SK-N-SH (cell line): ENCODE data around the gene BCAS3. TPM values are rescaled to one million over a fixed set of nuclear protein-coding genes. Genes with fewer than 3 reads are reported as not detected.

ENCODE experiments used
- CTCF ChIA-PET: fragments of 300-600, 350-600 bp; formaldehyde crosslinking; extraction: SDS; loops from one replicate; lab custom pipeline; 2021; lab: Yijun Ruan, JAX
- POLR2A ChIA-PET: fragments of 350-600 bp; sonication (Branson Sonifier 250); formaldehyde crosslinking; extraction: SDS; loops from one replicate; lab custom pipeline; 2020; ENCODE audit warnings: antibody characterized with exemption, inconsistent platforms; lab: Yijun Ruan, JAX
- DNase-seq: peaks from one replicate; pipeline ENCODE4 v3.0.0; 2012
- H2AFZ ChIP-seq: fragments of 200-600 bp; sonication (generic); 2 replicates; pipeline ENCODE4 v1.8.1; 2016; ENCODE audit warnings: antibody characterized with exemption, mild to moderate bottlenecking, low read depth
- H3F3A ChIP-seq: fragments of 200-600 bp; sonication (generic); replicated peaks from 2 replicates; pipeline ENCODE3; 2016; ENCODE audit warnings: antibody characterized with exemption, mild to moderate bottlenecking; ENCODE audit not compliant: insufficient read depth
- H3K27ac ChIP-seq, 2 experiments: fragments of 200-500 bp in 1 of 2; fragments of 200-600 bp in 1 of 2; sonication (Bioruptor generic) in 1 of 2; sonication (generic), shearing (Covaris generic) in 1 of 2; 2 replicates each; pipeline versions ENCODE4 v1.5.1 to v1.6.1; 2014 to 2016; ENCODE audit warnings: low read depth in 2 of 2, inconsistent platforms in 1 of 2, low read length in 1 of 2, mild to moderate bottlenecking in 1 of 2, mixed read lengths in 1 of 2
- H3K27me3 ChIP-seq: fragments of 200-600 bp; sonication (generic), shearing (Covaris generic); 2 replicates; pipeline ENCODE4 v1.6.1; 2016; ENCODE audit warnings: mixed run types; ENCODE audit not compliant: insufficient read depth
- H3K36me3 ChIP-seq, 2 experiments: fragments of 200-500 bp in 1 of 2; fragments of 200-600 bp in 1 of 2; sonication (Bioruptor generic) in 1 of 2; sonication (generic) in 1 of 2; replicated peaks in 1 of 2; 2 replicates each; pipeline versions ENCODE3 to v1.5.1; 2014 to 2016; ENCODE audit warnings: low read length in 1 of 2, mild to moderate bottlenecking in 1 of 2; ENCODE audit not compliant: insufficient read depth in 2 of 2, control insufficient read depth in 1 of 2
- H3K4me1 ChIP-seq, 2 experiments: fragments of 200-500 bp in 1 of 2; fragments of 200-600 bp in 1 of 2; sonication (Bioruptor generic) in 1 of 2; sonication (generic), shearing (Covaris generic) in 1 of 2; 2 replicates each; pipeline versions ENCODE4 v1.5.1 to v1.6.1; 2014 to 2016; ENCODE audit warnings: low read depth in 1 of 2, low read length in 1 of 2, mixed run types in 1 of 2; ENCODE audit not compliant: insufficient read depth in 2 of 2, control insufficient read depth in 1 of 2
- H3K4me2 ChIP-seq: fragments of 200-600 bp; sonication (generic), shearing (Covaris generic); 2 replicates; pipeline ENCODE4 v1.6.1; 2017; ENCODE audit warnings: mixed run types
- H3K4me3 ChIP-seq, 2 experiments: fragments of 200-500 bp in 1 of 2; fragments of 200-600 bp in 1 of 2; sonication (Bioruptor generic) in 1 of 2; sonication (generic), shearing (Covaris generic) in 1 of 2; 2 replicates each; pipeline versions ENCODE4 v1.5.1 to v1.8.1; 2014 to 2016; ENCODE audit warnings: low read depth in 2 of 2, inconsistent platforms in 1 of 2, low read length in 1 of 2, mild to moderate bottlenecking in 1 of 2, mixed read lengths in 1 of 2, moderate library complexity in 1 of 2
- H3K79me2 ChIP-seq: fragments of 200-600 bp; sonication (generic); 2 replicates; pipeline ENCODE4 v1.8.1; 2017; ENCODE audit warnings: mild to moderate bottlenecking; ENCODE audit not compliant: insufficient read depth
- H3K9ac ChIP-seq: fragments of 200-600 bp; sonication (generic); 2 replicates; pipeline ENCODE4 v1.6.1; 2017; ENCODE audit warnings: mixed run types
- H3K9me2 ChIP-seq: fragments of 200-600 bp; sonication (generic); 2 replicates; pipeline ENCODE4 v1.6.1; 2017; ENCODE audit warnings: mixed run types
- H3K9me3 ChIP-seq: fragments of 200-600 bp; sonication (generic); 2 replicates; pipeline ENCODE4 v1.6.1; 2017; ENCODE audit warnings: mixed run types, mild to moderate bottlenecking, moderate library complexity
- H4K20me1 ChIP-seq: fragments of 200-600 bp; sonication (generic); 2 replicates; pipeline ENCODE4 v1.6.1; 2017; ENCODE audit warnings: mild to moderate bottlenecking, mixed run types; ENCODE audit not compliant: insufficient read depth
- ELF1 ChIP-seq: IDR thresholded peaks from 2 replicates; pipeline ENCODE4 v1.4.0; 2012
- EP300 ChIP-seq, 2 experiments: IDR thresholded peaks; 2 replicates each; pipeline versions ENCODE4 v1.4.0 to v1.6.1; 2012; ENCODE audit warnings: borderline replicate concordance in 1 of 2, low read depth in 1 of 2, low read length in 1 of 2
- FOSL2 ChIP-seq: IDR thresholded peaks from 2 replicates; pipeline ENCODE4 v1.4.0; 2012; ENCODE audit warnings: low read depth, mild to moderate bottlenecking, moderate library complexity, borderline replicate concordance
- FOXJ3 ChIP-seq: sonication (generic); formaldehyde crosslinking; IDR thresholded peaks from 2 replicates; pipeline ENCODE4 v1.5.1; 2020; ENCODE audit warnings: mild to moderate bottlenecking, missing genetic modification reagents
- FOXM1 ChIP-seq: IDR thresholded peaks from 2 replicates; pipeline ENCODE4 v1.4.0; 2012; ENCODE audit warnings: low read depth, mild to moderate bottlenecking
- JUND ChIP-seq: IDR thresholded peaks from 2 replicates; pipeline ENCODE4 v1.4.0; 2012
- MEF2A ChIP-seq: IDR thresholded peaks from 2 replicates; pipeline ENCODE4 v1.4.0; 2012; ENCODE audit warnings: low read depth, borderline replicate concordance
- MXI1 ChIP-seq: IDR thresholded peaks from 2 replicates; pipeline ENCODE4 v1.6.1; 2012; ENCODE audit warnings: mild to moderate bottlenecking, low read depth, low read length, improper control_type of control experiment
- NFIC ChIP-seq: IDR thresholded peaks from 2 replicates; pipeline ENCODE4 v1.4.0; 2012; ENCODE audit warnings: borderline replicate concordance
- NRF1 ChIP-seq: IDR thresholded peaks from 2 replicates; pipeline ENCODE4 v1.6.1; 2012; ENCODE audit warnings: low read depth, mild to moderate bottlenecking, low read length
- RFX5 ChIP-seq: IDR thresholded peaks from 2 replicates; pipeline ENCODE4 v1.6.1; 2012; ENCODE audit warnings: mild to moderate bottlenecking, improper control_type of control experiment, low read length
- RXRA ChIP-seq: IDR thresholded peaks from 2 replicates; pipeline ENCODE4 v1.4.0; 2012; ENCODE audit warnings: low read depth, mild to moderate bottlenecking, borderline replicate concordance
- SIN3A ChIP-seq: IDR thresholded peaks from 2 replicates; pipeline ENCODE4 v1.6.1; 2012; ENCODE audit warnings: low read depth, mild to moderate bottlenecking, low read length, moderate library complexity, borderline replicate concordance
- SMC3 ChIP-seq: IDR thresholded peaks from 2 replicates; pipeline ENCODE4 v1.6.1; 2012; ENCODE audit warnings: low read depth, low read length, improper control_type of control experiment
- TAF1 ChIP-seq: IDR thresholded peaks from 2 replicates; pipeline ENCODE4 v1.6.1; 2012; ENCODE audit warnings: low read depth, mild to moderate bottlenecking, low read length, moderate library complexity, borderline replicate concordance
- TCF12 ChIP-seq: IDR thresholded peaks from 2 replicates; pipeline ENCODE4 v1.4.0; 2012
- YY1 ChIP-seq: IDR thresholded peaks from 2 replicates; pipeline ENCODE4 v1.4.0; 2012; ENCODE audit warnings: low read depth, mild to moderate bottlenecking
- WGBS: methylation state at CpG from one replicate; pipeline ENCODE4 v1.1.6; 2017; ENCODE audit warnings: low lambda C conversion rate; 5-methylcytosine and 5-hydroxymethylcytosine counted together
- polyA plus RNA-seq, 3 experiments: library from polyadenylated mRNA; depleted of rRNA; stranded (reverse); fragments of >200 nt; gene quantifications; 2 replicates each; pipeline ENCODE4 v1.2.3, GENCODE V29; 2012
- TF ChIP-seq, protein P1 (sequence below): IDR thresholded peaks from 2 replicates; pipeline ENCODE4 v1.4.0; 2012; ENCODE audit warnings: low read depth
- TF ChIP-seq, protein P2 (sequence below): IDR thresholded peaks from 2 replicates; pipeline ENCODE4 v1.6.1; 2012; ENCODE audit warnings: mild to moderate bottlenecking, low read depth, low read length, moderate library complexity
- TF ChIP-seq, protein P3 (sequence below): IDR thresholded peaks from 2 replicates; pipeline ENCODE4 v1.4.0; 2012; ENCODE audit warnings: low read depth, borderline replicate concordance

The BCAS3 gene
- polyA plus RNA-seq, 1 of the 3 experiments (the other 2 are of a cell fraction) = 5.9 TPM

DNA sequence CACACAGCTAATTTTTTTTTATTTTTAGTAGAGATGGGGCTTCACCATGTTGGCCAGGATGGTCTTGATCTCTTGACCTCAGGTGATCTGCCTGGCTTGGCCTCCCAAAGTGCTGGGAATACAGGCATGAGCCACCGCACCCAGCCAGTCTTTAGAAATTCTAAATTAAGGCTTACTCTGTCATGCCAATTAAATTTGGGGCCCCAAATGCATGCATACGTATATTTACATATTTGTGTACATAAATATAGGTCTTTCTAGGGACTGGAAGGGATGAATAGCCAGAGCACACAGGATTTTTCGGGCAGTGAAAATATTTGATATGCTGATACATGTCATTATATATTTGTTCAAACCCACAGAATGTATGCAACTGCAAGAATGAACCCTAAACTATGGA is 105.1 kb downstream of the BCAS3 start:
- no peak overlapping the region for H2AFZ ChIP-seq
- WGBS = 83% methylated on average over 3 of the region's 3 CpGs
- H3K9ac ChIP-seq = no peak overlapping the region
- CTCF ChIA-PET = interaction anchor here (1.6 kb wide), 1 partner anchor 62 kb away, joined by 6 read pairs; no protein-coding TSS in a partner anchor
- POLR2A ChIA-PET = no interaction called here
- no peaks in the 10 kb centered on the region for H3K79me2 ChIP-seq
- no peaks in the 10 kb centered on the region for H3F3A ChIP-seq
- no peaks in the 10 kb centered on the region for H3K9me2 ChIP-seq
- H3K4me2 ChIP-seq = no peak overlapping the region
- no peaks in the 10 kb centered on the region for H3K27me3 ChIP-seq
- no peaks in the 10 kb centered on the region for H3K36me3 ChIP-seq
- H3K27ac ChIP-seq = no peak overlapping the region
- no peak for TF ChIP-seq TCF12
- no peak for TF ChIP-seq MEF2A
- TF ChIP-seq RFX5 = no peak
- TF ChIP-seq, protein P1, sequence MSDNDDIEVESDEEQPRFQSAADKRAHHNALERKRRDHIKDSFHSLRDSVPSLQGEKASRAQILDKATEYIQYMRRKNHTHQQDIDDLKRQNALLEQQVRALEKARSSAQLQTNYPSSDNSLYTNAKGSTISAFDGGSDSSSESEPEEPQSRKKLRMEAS = no peak
- TF ChIP-seq FOSL2 = no peak
- TF ChIP-seq, protein P2, sequence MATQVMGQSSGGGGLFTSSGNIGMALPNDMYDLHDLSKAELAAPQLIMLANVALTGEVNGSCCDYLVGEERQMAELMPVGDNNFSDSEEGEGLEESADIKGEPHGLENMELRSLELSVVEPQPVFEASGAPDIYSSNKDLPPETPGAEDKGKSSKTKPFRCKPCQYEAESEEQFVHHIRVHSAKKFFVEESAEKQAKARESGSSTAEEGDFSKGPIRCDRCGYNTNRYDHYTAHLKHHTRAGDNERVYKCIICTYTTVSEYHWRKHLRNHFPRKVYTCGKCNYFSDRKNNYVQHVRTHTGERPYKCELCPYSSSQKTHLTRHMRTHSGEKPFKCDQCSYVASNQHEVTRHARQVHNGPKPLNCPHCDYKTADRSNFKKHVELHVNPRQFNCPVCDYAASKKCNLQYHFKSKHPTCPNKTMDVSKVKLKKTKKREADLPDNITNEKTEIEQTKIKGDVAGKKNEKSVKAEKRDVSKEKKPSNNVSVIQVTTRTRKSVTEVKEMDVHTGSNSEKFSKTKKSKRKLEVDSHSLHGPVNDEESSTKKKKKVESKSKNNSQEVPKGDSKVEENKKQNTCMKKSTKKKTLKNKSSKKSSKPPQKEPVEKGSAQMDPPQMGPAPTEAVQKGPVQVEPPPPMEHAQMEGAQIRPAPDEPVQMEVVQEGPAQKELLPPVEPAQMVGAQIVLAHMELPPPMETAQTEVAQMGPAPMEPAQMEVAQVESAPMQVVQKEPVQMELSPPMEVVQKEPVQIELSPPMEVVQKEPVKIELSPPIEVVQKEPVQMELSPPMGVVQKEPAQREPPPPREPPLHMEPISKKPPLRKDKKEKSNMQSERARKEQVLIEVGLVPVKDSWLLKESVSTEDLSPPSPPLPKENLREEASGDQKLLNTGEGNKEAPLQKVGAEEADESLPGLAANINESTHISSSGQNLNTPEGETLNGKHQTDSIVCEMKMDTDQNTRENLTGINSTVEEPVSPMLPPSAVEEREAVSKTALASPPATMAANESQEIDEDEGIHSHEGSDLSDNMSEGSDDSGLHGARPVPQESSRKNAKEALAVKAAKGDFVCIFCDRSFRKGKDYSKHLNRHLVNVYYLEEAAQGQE = no peak
- TF ChIP-seq, protein P3, sequence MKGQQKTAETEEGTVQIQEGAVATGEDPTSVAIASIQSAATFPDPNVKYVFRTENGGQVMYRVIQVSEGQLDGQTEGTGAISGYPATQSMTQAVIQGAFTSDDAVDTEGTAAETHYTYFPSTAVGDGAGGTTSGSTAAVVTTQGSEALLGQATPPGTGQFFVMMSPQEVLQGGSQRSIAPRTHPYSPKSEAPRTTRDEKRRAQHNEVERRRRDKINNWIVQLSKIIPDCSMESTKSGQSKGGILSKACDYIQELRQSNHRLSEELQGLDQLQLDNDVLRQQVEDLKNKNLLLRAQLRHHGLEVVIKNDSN = no peak
- no peak for TF ChIP-seq JUND
- TF ChIP-seq FOXM1 = no peak
- no peak for TF ChIP-seq NRF1
- TF ChIP-seq NFIC = no peak
- no peak for TF ChIP-seq TAF1
- no peak for TF ChIP-seq SMC3
- no peak for TF ChIP-seq MXI1
- no peaks in the 10 kb centered on the region for H3K4me1 ChIP-seq
- no peak overlapping the region for H3K4me3 ChIP-seq
- no peak for DNase-seq
- H4K20me1 ChIP-seq = no peaks in the 10 kb centered on the region
- H3K9me3 ChIP-seq = no peaks in the 10 kb centered on the region

DNA sequence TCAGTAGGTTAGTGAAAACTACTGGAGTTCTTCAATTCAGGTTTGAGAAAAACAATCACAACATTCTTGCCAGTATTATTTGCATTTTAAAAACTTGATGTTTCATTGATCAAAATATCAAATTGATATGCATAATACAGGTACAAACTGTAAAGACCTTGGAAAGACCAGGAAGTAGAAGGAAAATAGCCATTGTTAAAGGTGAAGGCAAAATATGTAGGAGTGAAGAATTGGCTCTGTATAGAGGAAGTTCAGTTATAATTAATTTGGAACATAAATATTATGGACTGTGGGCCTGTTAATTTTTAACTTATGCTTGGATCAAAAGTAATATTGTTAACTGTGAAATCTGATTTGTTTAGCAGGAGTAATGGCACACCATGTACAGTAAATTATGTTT is 112.6 kb downstream of the BCAS3 start:
- Histone ChIP-seq H3K4me3 (no peak overlapping the region), H3F3A (no peaks in the 10 kb centered on the region), H3K9me3 (no peaks in the 10 kb centered on the region), H3K4me1 (no peaks in the 10 kb centered on the region), H3K79me2 (no peaks in the 10 kb centered on the region), H3K4me2 (no peak overlapping the region), H3K36me3 (no peaks in the 10 kb centered on the region), H3K9ac (no peak overlapping the region), H2AFZ (no peak overlapping the region), H3K27me3 (no peaks in the 10 kb centered on the region), H3K9me2 (no peaks in the 10 kb centered on the region), H4K20me1 (no peaks in the 10 kb centered on the region), H3K27ac (no peak overlapping the region)
- DNase-seq = no peak
- ChIA-PET POLR2A (no interaction called here), CTCF (no interaction called here)
- TF ChIP-seq FOXJ3 = no peak
- TF ChIP-seq EP300 (IDR thresholded peaks at IDR 0.05; ENCODE audit: borderline replicate concordance in 1 of 2, low read depth in 1 of 2, low read length in 1 of 2) = no peak
- TF ChIP-seq, protein P1 = no peak
- no peak for TF ChIP-seq YY1
- no peak for TF ChIP-seq ELF1
- no peak for TF ChIP-seq TCF12
- TF ChIP-seq MEF2A = no peak
- TF ChIP-seq MXI1 = no peak
- TF ChIP-seq SIN3A = no peak
- TF ChIP-seq RXRA = no peak
